ENCODE data around the gene RAB3C. TPM values are rescaled to one million over a fixed set of nuclear protein-coding genes. Genes with fewer than 3 reads are reported as not detected.

Gene RAB3C
- total and polyA plus RNA-seq, 10 donors: 0.06 to 2.0 (median 0.21) TPM; not detected in 2

- Histone ChIP-seq H3K4me1 (no peaks in the 10 kb centered on the region), H3K9me3 (no peaks in the 10 kb centered on the region), H3K27me3 (replicated peaks in 1 of 7) (peaks cover 0 to 9% (median 0%) of the 10 kb centered on the region in 7 donors), H3K4me3 (no peak overlapping the region), H3K27ac (no peak overlapping the region), H3K36me3 (no peaks in the 10 kb centered on the region)
- TF ChIP-seq POLR2AphosphoS5 (IDR thresholded peaks at IDR 0.05) (no peak), POLR2A (IDR thresholded peaks at IDR 0.05) (no peak)
- TF ChIP-seq, protein P1, sequence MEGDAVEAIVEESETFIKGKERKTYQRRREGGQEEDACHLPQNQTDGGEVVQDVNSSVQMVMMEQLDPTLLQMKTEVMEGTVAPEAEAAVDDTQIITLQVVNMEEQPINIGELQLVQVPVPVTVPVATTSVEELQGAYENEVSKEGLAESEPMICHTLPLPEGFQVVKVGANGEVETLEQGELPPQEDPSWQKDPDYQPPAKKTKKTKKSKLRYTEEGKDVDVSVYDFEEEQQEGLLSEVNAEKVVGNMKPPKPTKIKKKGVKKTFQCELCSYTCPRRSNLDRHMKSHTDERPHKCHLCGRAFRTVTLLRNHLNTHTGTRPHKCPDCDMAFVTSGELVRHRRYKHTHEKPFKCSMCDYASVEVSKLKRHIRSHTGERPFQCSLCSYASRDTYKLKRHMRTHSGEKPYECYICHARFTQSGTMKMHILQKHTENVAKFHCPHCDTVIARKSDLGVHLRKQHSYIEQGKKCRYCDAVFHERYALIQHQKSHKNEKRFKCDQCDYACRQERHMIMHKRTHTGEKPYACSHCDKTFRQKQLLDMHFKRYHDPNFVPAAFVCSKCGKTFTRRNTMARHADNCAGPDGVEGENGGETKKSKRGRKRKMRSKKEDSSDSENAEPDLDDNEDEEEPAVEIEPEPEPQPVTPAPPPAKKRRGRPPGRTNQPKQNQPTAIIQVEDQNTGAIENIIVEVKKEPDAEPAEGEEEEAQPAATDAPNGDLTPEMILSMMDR (IDR thresholded peaks at IDR 0.05 in 8 of 11, conservative IDR thresholded peaks at IDR 0.05 in 3 of 11): no peak
- no peak for DNase-seq
- WGBS, 5 donors: 85 to 94% (median 89%) methylated on average over 5 of the region's 5 CpGs
- intact Hi-C loops (cut with DNase I; ENCODE audit: low total_unique reads): no loop called here
These were observed 289.9 kb downstream of the RAB3C start for GRCh38 chr5:58872670-58873273.

DNA sequence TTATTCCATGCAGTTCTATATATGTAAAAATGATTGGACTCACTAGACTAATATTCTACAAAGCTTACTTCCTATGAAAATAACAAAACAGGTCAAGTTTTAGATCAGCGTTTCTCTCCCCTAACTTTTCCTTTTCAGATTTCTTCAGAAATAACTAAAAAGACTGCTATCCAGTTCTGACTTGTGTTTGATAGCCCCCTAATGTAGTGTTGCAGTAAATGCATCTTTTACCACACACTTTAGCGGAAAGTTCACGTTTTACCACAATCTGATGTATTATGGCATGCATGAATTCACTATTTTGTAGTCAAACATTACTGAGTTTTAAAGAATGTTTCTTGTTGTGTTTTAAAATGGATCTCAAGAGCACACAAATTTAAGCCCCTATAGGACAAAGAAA, 292.7 kb downstream of the RAB3C start:
- no peak overlapping the region for H3K4me3 ChIP-seq
- 73 to 87% (median 82%) methylated on average over 3 of the region's 3 CpGs for WGBS, 5 donors
- no peak for TF ChIP-seq POLR2A (IDR thresholded peaks at IDR 0.05)
- no peaks in the 10 kb centered on the region for H3K9me3 ChIP-seq
- DNase-seq: no peak
- no peak overlapping the region for H3K27ac ChIP-seq
- intact Hi-C loops (cut with DNase I; ENCODE audit: low total_unique reads): no loop called here
- no peaks in the 10 kb centered on the region for H3K36me3 ChIP-seq
- peaks cover 0 to 9% (median 0%) of the 10 kb centered on the region in 7 donors for H3K27me3 ChIP-seq (replicated peaks in 1 of 7)
- no peaks in the 10 kb centered on the region for H3K4me1 ChIP-seq

GRCh38 chr5:58885260-58885659, 302.4 kb downstream of the RAB3C start:
- H3K9me3 ChIP-seq: no peaks in the 10 kb centered on the region
- no peaks in the 10 kb centered on the region for H3K27me3 ChIP-seq (replicated peaks in 1 of 7)
- no peak overlapping the region for H3K4me3 ChIP-seq
- H3K4me1 ChIP-seq: peaks cover 0 to 17% (median 0%) of the 10 kb centered on the region in 6 donors
- WGBS, 5 donors: 59 to 81% (median 71%) methylated on average over 2 of the region's 2 CpGs
- intact Hi-C loops (cut with DNase I; ENCODE audit: low total_unique reads): loop anchor here (10.0 kb wide), 1 partner anchor 290 kb away; no protein-coding TSS in a partner anchor
- H3K36me3 ChIP-seq: no peaks in the 10 kb centered on the region
- H3K27ac ChIP-seq: no peak overlapping the region
- no peak for DNase-seq
- TF ChIP-seq POLR2A (IDR thresholded peaks at IDR 0.05) (no peak), POLR2AphosphoS5 (IDR thresholded peaks at IDR 0.05) (no peak)
- TF ChIP-seq, protein P1 (IDR thresholded peaks at IDR 0.05 in 8 of 11, conservative IDR thresholded peaks at IDR 0.05 in 3 of 11): no peak

DNA sequence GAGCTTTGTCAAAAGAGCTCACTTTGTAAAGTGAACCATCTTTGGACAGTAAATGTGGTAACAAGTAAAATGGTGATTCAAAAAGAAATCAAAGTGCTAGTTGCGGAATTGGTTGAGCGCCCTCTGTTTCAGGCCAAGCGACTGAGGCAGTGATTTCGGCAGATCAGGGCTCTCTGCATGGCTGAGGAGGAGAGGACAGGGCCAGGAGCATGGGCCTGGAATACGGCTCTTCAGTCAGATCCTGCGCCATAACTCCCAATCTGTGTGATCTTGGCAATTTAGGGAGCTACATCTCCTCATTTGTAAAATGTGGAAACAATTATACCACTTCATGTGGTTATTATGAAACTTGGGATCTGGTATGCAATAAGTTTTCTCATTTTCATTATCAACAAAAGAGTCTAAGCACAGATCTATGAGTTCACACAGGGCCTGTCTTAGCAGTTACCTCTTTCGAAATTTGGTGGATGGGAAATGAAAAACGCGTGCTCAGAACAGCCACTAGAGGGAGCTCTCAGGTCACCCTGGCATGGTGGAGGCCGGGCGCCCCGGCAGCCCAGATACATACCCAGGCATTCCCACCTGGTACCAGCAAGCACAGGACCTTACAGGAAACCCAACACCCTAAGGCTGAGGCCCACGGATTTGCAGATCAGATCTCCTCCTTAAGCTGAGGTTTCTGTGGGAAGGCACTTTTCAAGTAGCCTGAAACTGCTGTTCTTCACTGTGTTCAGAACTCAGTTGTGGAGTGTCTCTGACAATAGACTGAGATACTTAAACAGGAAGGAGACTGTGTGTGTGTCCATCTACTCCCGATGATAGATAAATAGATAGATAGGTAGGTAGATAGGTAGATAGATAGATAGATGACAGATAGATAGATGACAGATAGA, 303.7 kb downstream of the RAB3C start:
- Histone ChIP-seq H3K27me3 (replicated peaks in 1 of 7) (no peaks in the 10 kb centered on the region), H3K27ac (peak overlapping the region in 4 of 8 donors; percentile 43 to 75 (median 59)), H3K36me3 (no peaks in the 10 kb centered on the region), H3K4me1 (peaks cover 0 to 21% (median 2%) of the 10 kb centered on the region in 6 donors), H3K4me3 (no peak overlapping the region), H3K9me3 (no peaks in the 10 kb centered on the region)
- TF ChIP-seq POLR2A (IDR thresholded peaks at IDR 0.05) (no peak), POLR2AphosphoS5 (IDR thresholded peaks at IDR 0.05) (no peak)
- TF ChIP-seq, protein P1 (IDR thresholded peaks at IDR 0.05 in 8 of 11, conservative IDR thresholded peaks at IDR 0.05 in 3 of 11): peak; percentile 24 to 87 (median 80)
- 36 to 43% (median 37%) methylated on average over 14 of the region's 14 CpGs for WGBS, 5 donors
- DNase-seq: peak; percentile 83
- intact Hi-C loops (cut with DNase I; ENCODE audit: low total_unique reads): loop anchor here (10.0 kb wide), 1 partner anchor 288 kb away; no protein-coding TSS in a partner anchor

All from spleen (tissue), 11 donors.